H1 (cell line): Measurements from ENCODE around the gene STAM.

Experiments
- CTBP2 ChIP-seq: IDR thresholded peaks from 2 replicates; pipeline ENCODE4 v1.7.0; 2011; ENCODE audit warnings: borderline replicate concordance, mild to moderate bottlenecking, moderate library complexity, mixed read lengths, low read length; ENCODE audit not compliant: insufficient read depth, insufficient read length
- EZH2 ChIP-seq: fragments of 200-600 bp; sonication (generic); IDR thresholded peaks from 2 replicates; pipeline ENCODE4 v1.7.1; 2012; ENCODE audit warnings: low read depth, mild to moderate bottlenecking, moderate library complexity, low read length, inconsistent platforms; ENCODE audit not compliant: severe bottlenecking
- GTF2F1 ChIP-seq: IDR thresholded peaks from 2 replicates; pipeline ENCODE4 v1.6.1; 2012; ENCODE audit warnings: low read depth, low read length, improper control_type of control experiment, borderline replicate concordance
- JUND ChIP-seq: IDR thresholded peaks from 2 replicates; pipeline ENCODE4 v1.6.1; 2011; ENCODE audit warnings: mild to moderate bottlenecking, improper control_type of control experiment, low read length
- POLR2AphosphoS5 ChIP-seq: IDR thresholded peaks from 2 replicates; pipeline ENCODE4 v1.6.1; 2011; ENCODE audit warnings: low read depth, low read length
- SIN3A ChIP-seq, 2 experiments: IDR thresholded peaks in 1 of 2; conservative IDR thresholded peaks in 1 of 2; 2 replicates each; pipeline ENCODE4 v1.6.1; 2011 to 2012; ENCODE audit warnings: low read length in 2 of 2, improper control_type of control experiment in 1 of 2, low read depth in 1 of 2, mild to moderate bottlenecking in 1 of 2
- SUZ12 ChIP-seq: fragments of 200-600 bp; sonication (generic); IDR thresholded peaks from 2 replicates; pipeline ENCODE4 v1.6.1; 2012; ENCODE audit warnings: mild to moderate bottlenecking, inconsistent platforms, low read length, moderate library complexity, mixed read lengths
- TAF7 ChIP-seq: optimal IDR thresholded peaks from 2 replicates; pipeline ENCODE3; 2011; ENCODE audit warnings: low read depth, mild to moderate bottlenecking, inconsistent platforms, low read length, moderate library complexity, borderline replicate concordance
- TCF12 ChIP-seq: IDR thresholded peaks from 2 replicates; pipeline ENCODE4 v1.6.1; 2011; ENCODE audit warnings: low read depth, mild to moderate bottlenecking, low read length
- ZNF274 ChIP-seq: IDR thresholded peaks from 2 replicates; pipeline ENCODE4 v1.7.0; 2012; ENCODE audit warnings: low read length, borderline replicate concordance; ENCODE audit errors: extremely low read depth
- TF ChIP-seq, protein P1 (sequence below), 3 experiments: IDR thresholded peaks; 1 replicate in 2 of 3; 2 replicates in 1 of 3; pipeline versions ENCODE4 v1.5.1 to v1.6.1; 2011; ENCODE audit warnings: low read length in 3 of 3, mild to moderate bottlenecking in 3 of 3, inconsistent platforms in 2 of 3, low read depth in 1 of 3, moderate library complexity in 1 of 3; ENCODE audit not compliant: insufficient read depth in 1 of 3; ENCODE audit errors: control extremely low read depth in 1 of 3
- TF ChIP-seq, protein P2 (sequence below): IDR thresholded peaks from 2 replicates; pipeline ENCODE4 v1.6.1; 2011; ENCODE audit warnings: low read length, improper control_type of control experiment

DNA sequence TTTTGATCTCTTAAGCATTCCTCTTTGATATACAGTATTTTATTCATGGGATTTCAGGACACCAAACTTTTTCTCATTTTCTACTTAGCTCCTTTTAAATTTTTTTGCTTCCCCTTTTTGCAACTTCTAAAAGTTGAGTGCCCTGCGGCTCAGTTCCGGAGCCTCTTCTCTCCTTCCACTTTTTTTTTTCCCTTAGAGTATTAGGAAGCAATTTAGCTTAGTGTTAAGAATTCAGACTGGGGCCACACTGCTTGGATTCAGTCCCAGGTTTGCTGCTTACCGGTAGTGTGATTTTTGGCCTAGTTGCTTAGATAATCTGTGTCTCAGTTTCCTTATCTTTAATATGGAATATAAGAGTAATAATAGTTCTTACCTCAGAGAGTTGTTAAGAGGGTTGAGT, 3.4 kb downstream of the STAM start:
- no peak for TF ChIP-seq TCF12
- TF ChIP-seq, protein P1, sequence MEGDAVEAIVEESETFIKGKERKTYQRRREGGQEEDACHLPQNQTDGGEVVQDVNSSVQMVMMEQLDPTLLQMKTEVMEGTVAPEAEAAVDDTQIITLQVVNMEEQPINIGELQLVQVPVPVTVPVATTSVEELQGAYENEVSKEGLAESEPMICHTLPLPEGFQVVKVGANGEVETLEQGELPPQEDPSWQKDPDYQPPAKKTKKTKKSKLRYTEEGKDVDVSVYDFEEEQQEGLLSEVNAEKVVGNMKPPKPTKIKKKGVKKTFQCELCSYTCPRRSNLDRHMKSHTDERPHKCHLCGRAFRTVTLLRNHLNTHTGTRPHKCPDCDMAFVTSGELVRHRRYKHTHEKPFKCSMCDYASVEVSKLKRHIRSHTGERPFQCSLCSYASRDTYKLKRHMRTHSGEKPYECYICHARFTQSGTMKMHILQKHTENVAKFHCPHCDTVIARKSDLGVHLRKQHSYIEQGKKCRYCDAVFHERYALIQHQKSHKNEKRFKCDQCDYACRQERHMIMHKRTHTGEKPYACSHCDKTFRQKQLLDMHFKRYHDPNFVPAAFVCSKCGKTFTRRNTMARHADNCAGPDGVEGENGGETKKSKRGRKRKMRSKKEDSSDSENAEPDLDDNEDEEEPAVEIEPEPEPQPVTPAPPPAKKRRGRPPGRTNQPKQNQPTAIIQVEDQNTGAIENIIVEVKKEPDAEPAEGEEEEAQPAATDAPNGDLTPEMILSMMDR (IDR thresholded peaks at IDR 0.05; ENCODE audit: control extremely low read depth in 1 of 3, insufficient read depth in 1 of 3, low read depth in 1 of 3, low read length in 3 of 3) = no peak
- TF ChIP-seq ZNF274 = no peak
- TF ChIP-seq, protein P2, sequence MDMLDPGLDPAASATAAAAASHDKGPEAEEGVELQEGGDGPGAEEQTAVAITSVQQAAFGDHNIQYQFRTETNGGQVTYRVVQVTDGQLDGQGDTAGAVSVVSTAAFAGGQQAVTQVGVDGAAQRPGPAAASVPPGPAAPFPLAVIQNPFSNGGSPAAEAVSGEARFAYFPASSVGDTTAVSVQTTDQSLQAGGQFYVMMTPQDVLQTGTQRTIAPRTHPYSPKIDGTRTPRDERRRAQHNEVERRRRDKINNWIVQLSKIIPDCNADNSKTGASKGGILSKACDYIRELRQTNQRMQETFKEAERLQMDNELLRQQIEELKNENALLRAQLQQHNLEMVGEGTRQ = no peak
- TF ChIP-seq SIN3A (conservative IDR thresholded peaks at IDR 0.05 in 1 of 2, IDR thresholded peaks at IDR 0.05 in 1 of 2; ENCODE audit: low read depth in 1 of 2, low read length in 2 of 2) = no peak
- no peak for TF ChIP-seq SUZ12
- TF ChIP-seq CTBP2 = no peak
- TF ChIP-seq EZH2 = no peak
- no peak for TF ChIP-seq GTF2F1
- no peak for TF ChIP-seq TAF7
- TF ChIP-seq POLR2AphosphoS5 = no peak
- no peak for TF ChIP-seq JUND
